ENCODE data around the gene ADAMTSL2.

Gene ADAMTSL2

GRCh38 chr9:133529874-133530273 lies 4.6 kb upstream of the ADAMTSL2 start:
- in situ Hi-C loops (cut with MboI; ENCODE audit: low sequenced_read_pairs) = no loop called here

- in situ Hi-C loops (cut with MboI; ENCODE audit: low sequenced_read_pairs) = no loop called here
Observed at GRCh38 chr9:133531293-133531692, 3.2 kb upstream of the ADAMTSL2 start.

GRCh38 chr9:133532937-133533668 lies 1.4 kb upstream of the ADAMTSL2 start:
- in situ Hi-C loops (cut with MboI; ENCODE audit: low sequenced_read_pairs) = no loop called here

- in situ Hi-C loops (cut with MboI; ENCODE audit: low sequenced_read_pairs) = no loop called here
Observed at GRCh38 chr9:133533857-133534256, 647 bp upstream of the ADAMTSL2 start.

- in situ Hi-C loops (cut with MboI; ENCODE audit: low sequenced_read_pairs) = no loop called here
Observed at GRCh38 chr9:133535306-133535877, 888 bp downstream of the ADAMTSL2 start.

GRCh38 chr9:133536080-133536479 lies 1.6 kb downstream of the ADAMTSL2 start:
- in situ Hi-C loops (cut with MboI; ENCODE audit: low sequenced_read_pairs) = no loop called here

- in situ Hi-C loops (cut with MboI; ENCODE audit: low sequenced_read_pairs) = no loop called here
Observed at GRCh38 chr9:133536536-133536935, 2.0 kb downstream of the ADAMTSL2 start.

- in situ Hi-C loops (cut with MboI; ENCODE audit: low sequenced_read_pairs) = no loop called here
Observed at GRCh38 chr9:133537257-133537656, 2.8 kb downstream of the ADAMTSL2 start.

GRCh38 chr9:133538176-133538575 lies 3.7 kb downstream of the ADAMTSL2 start:
- in situ Hi-C loops (cut with MboI; ENCODE audit: low sequenced_read_pairs) = no loop called here

GRCh38 chr9:133538851-133539833 lies 4.6 kb downstream of the ADAMTSL2 start:
- in situ Hi-C loops (cut with MboI; ENCODE audit: low sequenced_read_pairs) = no loop called here

- in situ Hi-C loops (cut with MboI; ENCODE audit: low sequenced_read_pairs) = no loop called here
Observed at GRCh38 chr9:133539991-133540697, 5.6 kb downstream of the ADAMTSL2 start.

GRCh38 chr9:133540698-133541025 lies 6.2 kb downstream of the ADAMTSL2 start:
- in situ Hi-C loops (cut with MboI; ENCODE audit: low sequenced_read_pairs) = no loop called here

- in situ Hi-C loops (cut with MboI; ENCODE audit: low sequenced_read_pairs) = no loop called here
Observed at GRCh38 chr9:133542002-133542401, 7.5 kb downstream of the ADAMTSL2 start.

- in situ Hi-C loops (cut with MboI; ENCODE audit: low sequenced_read_pairs) = no loop called here
Observed at GRCh38 chr9:133543772-133544467, 9.4 kb downstream of the ADAMTSL2 start.

GRCh38 chr9:133545494-133546286 lies 11.2 kb downstream of the ADAMTSL2 start:
- in situ Hi-C loops (cut with MboI; ENCODE audit: low sequenced_read_pairs) = no loop called here

- in situ Hi-C loops (cut with MboI; ENCODE audit: low sequenced_read_pairs) = no loop called here
Observed at GRCh38 chr9:133546287-133546680, 11.8 kb downstream of the ADAMTSL2 start.

GRCh38 chr9:133547116-133547515 lies 12.6 kb downstream of the ADAMTSL2 start:
- in situ Hi-C loops (cut with MboI; ENCODE audit: low sequenced_read_pairs) = no loop called here

GRCh38 chr9:133551446-133551845 lies 16.9 kb downstream of the ADAMTSL2 start:
- in situ Hi-C loops (cut with MboI; ENCODE audit: low sequenced_read_pairs) = no loop called here

- in situ Hi-C loops (cut with MboI; ENCODE audit: low sequenced_read_pairs) = no loop called here
Observed at GRCh38 chr9:133552236-133552635, 17.7 kb downstream of the ADAMTSL2 start.

GRCh38 chr9:133553123-133553522 lies 18.6 kb downstream of the ADAMTSL2 start:
- in situ Hi-C loops (cut with MboI; ENCODE audit: low sequenced_read_pairs) = no loop called here

All from hTERT RPE-1 (cell line).